HepG2 (cell line): ENCODE results near the gene THRAP3. TPM values are rescaled to one million over a fixed set of nuclear protein-coding genes. Genes with fewer than 3 reads are reported as not detected.
A peak's percentile ranks its signal among the peaks of the same experiment; 100 is the strongest.

Experiments
- ARID2 ChIP-seq: sonication (generic); formaldehyde crosslinking; IDR thresholded peaks from 2 replicates; pipeline ENCODE4 v1.8.1; 2022; ENCODE audit warnings: mild to moderate bottlenecking, missing genetic modification reagents, borderline replicate concordance
- CBX5 ChIP-seq: sonication (generic); formaldehyde crosslinking; IDR thresholded peaks from 2 replicates; pipeline ENCODE4 v1.4.0; 2020; ENCODE audit warnings: missing genetic modification reagents, borderline replicate concordance
- HCFC1 ChIP-seq: fragments of 150-350 bp; IDR thresholded peaks from 2 replicates; pipeline ENCODE4 v1.6.1; 2014; ENCODE audit warnings: low read depth, low read length
- MYPOP ChIP-seq: sonication (generic); formaldehyde crosslinking; IDR thresholded peaks from 2 replicates; pipeline ENCODE4 v1.8.1; 2023; ENCODE audit warnings: mild to moderate bottlenecking, moderate library complexity, missing genetic modification reagents
- NCOR1 ChIP-seq: fragments of 200-600 bp; sonication (generic); IDR thresholded peaks from 2 replicates; pipeline ENCODE4 v1.7.0; 2017; ENCODE audit warnings: antibody characterized with exemption, low read length, borderline replicate concordance
- NRL ChIP-seq: sonication (generic); formaldehyde crosslinking; IDR thresholded peaks from 2 replicates; pipeline ENCODE4 v1.5.0; 2020; ENCODE audit warnings: missing genetic modification reagents, mild to moderate bottlenecking, moderate library complexity, borderline replicate concordance
- ZBTB10 ChIP-seq: sonication (generic); formaldehyde crosslinking; IDR thresholded peaks from 2 replicates; pipeline ENCODE4 v1.4.0; 2020; ENCODE audit warnings: missing genetic modification reagents, borderline replicate concordance
- ZBTB44 ChIP-seq: sonication (generic); formaldehyde crosslinking; IDR thresholded peaks from 2 replicates; pipeline ENCODE4 v1.4.0; 2020; ENCODE audit warnings: missing genetic modification reagents
- ZFP37 ChIP-seq: sonication (generic); formaldehyde crosslinking; IDR thresholded peaks from 2 replicates; pipeline ENCODE4 v1.4.0; 2020; ENCODE audit warnings: missing genetic modification reagents, borderline replicate concordance
- ZFP91 ChIP-seq: sonication (generic); formaldehyde crosslinking; IDR thresholded peaks from 2 replicates; pipeline ENCODE4 v1.9.0; 2022; ENCODE audit warnings: missing genetic modification reagents, mild to moderate bottlenecking, borderline replicate concordance
- ZNF414 ChIP-seq: sonication (generic); formaldehyde crosslinking; IDR thresholded peaks from 2 replicates; pipeline ENCODE4 v1.5.0; 2020; ENCODE audit warnings: missing genetic modification reagents
- ZNF770 ChIP-seq: sonication (generic); formaldehyde crosslinking; IDR thresholded peaks from 2 replicates; pipeline ENCODE4 v1.5.0; 2020; ENCODE audit warnings: mild to moderate bottlenecking, missing genetic modification reagents
- ZSCAN21 ChIP-seq: sonication (generic); formaldehyde crosslinking; IDR thresholded peaks from 2 replicates; pipeline ENCODE4 v1.8.0; 2022; ENCODE audit warnings: mild to moderate bottlenecking, missing genetic modification reagents, moderate library complexity, borderline replicate concordance
- ZSCAN5A ChIP-seq: sonication (generic); formaldehyde crosslinking; IDR thresholded peaks from 2 replicates; pipeline ENCODE4 v1.8.0; 2022; ENCODE audit warnings: mild to moderate bottlenecking, missing genetic modification reagents, borderline replicate concordance
- polyA plus RNA-seq, 8 experiments: library from polyadenylated mRNA; depleted of rRNA in 3 of 8; stranded (reverse) in 7 of 8; unstranded in 1 of 8; fragments of >200 nt; fragmentation: Illumina TruSeq in 4 of 8; extraction: Trizol in 4 of 8; gene quantifications; 2 replicates each; pipeline versions ENCODE4 v1.2.1 to v1.2.3, GENCODE V29; 2011 to 2016; ENCODE audit warnings: low read depth in 4 of 8, missing spikeins in 1 of 8, mixed read lengths in 1 of 8; ENCODE audit not compliant: insufficient read depth in 1 of 8
- total RNA-seq, 5 experiments: library from RNA; depleted of rRNA; stranded (reverse); fragments of >200 nt; fragmentation: Illumina TruSeq; extraction: Trizol; gene quantifications; 2 replicates each; pipeline ENCODE4 v1.2.3, GENCODE V29; 2016; ENCODE audit warnings: low read depth in 1 of 5

Gene THRAP3
- total and polyA plus RNA-seq, 2 of the 13 experiments (the other 11 are each of a cell fraction or from before 2014, with no cell fraction given) = 45.0 to 92.6 TPM

- TF ChIP-seq ZSCAN5A (CRISPR knock-in tag) (0 out of 2 replicates have a peak, but pooled peaks have one; percentile 47), ZBTB10 (CRISPR knock-in tag) (peak; percentile 53; the same call in 1 of the 2 replicates), ZFP91 (CRISPR knock-in tag) (peak; percentile 70; the same call in 1 of the 2 replicates), ZFP37 (CRISPR knock-in tag) (no peak), ZSCAN21 (peak; percentile 11; the same call in 1 of the 2 replicates), ARID2 (peak; percentile 57), ZBTB44 (CRISPR knock-in tag) (no peak), ZNF414 (CRISPR knock-in tag) (0 out of 2 replicates have a peak, but pooled peaks have one; percentile 19), NCOR1 (peak; percentile 36; the same call in 1 of the 2 replicates), NRL (CRISPR knock-in tag) (peak; percentile 60; the same call in 1 of the 2 replicates), MYPOP (CRISPR knock-in tag) (peak; percentile 42; the same call in 1 of the 2 replicates), HCFC1 (no peak), ZNF770 (CRISPR knock-in tag) (peak; percentile 60; the same call in 1 of the 2 replicates), CBX5 (CRISPR knock-in tag) (no peak)
Observed at GRCh38 chr1:36224537-36225282, 467 bp downstream of the THRAP3 start (continued).
